Esophagus squamous epithelium (tissue), 5 donors: ENCODE measurements around the gene PPM1N. TPM values are rescaled to one million over a fixed set of nuclear protein-coding genes. Genes with fewer than 3 reads are reported as not detected.

Experiments used
- DNase-seq: peaks from one replicate; lab custom pipeline; 2025; lab: John Stamatoyannopoulos, UW
- H3K27ac ChIP-seq, 4 donors: fragments of 200-600 bp; sonication (generic); one replicate each; pipeline ENCODE4 v1.5.1; 2016 to 2019; ENCODE audit warnings: mild to moderate bottlenecking in 1 of 4
- H3K27me3 ChIP-seq, 4 donors: fragments of 200-600 bp; sonication (generic); 1 replicate in 3 of 4; 2 replicates in 1 of 4; pipeline versions ENCODE4 v1.5.1 to v1.6.0; 2017 to 2021; ENCODE audit warnings: antibody characterized with exemption in 1 of 4
- H3K36me3 ChIP-seq, 3 donors: fragments of 200-600 bp; sonication (generic); one replicate each; pipeline ENCODE4 v1.5.1; 2016 to 2019
- H3K4me1 ChIP-seq, 3 donors: fragments of 200-600 bp; sonication (generic); one replicate each; pipeline ENCODE4 v1.5.1; 2017 to 2019
- H3K4me3 ChIP-seq, 4 donors: fragments of 200-600 bp; sonication (generic); 1 replicate in 3 of 4; 2 replicates in 1 of 4; pipeline ENCODE4 v1.5.1; 2016 to 2019; ENCODE audit warnings: mild to moderate bottlenecking in 2 of 4, moderate library complexity in 1 of 4
- H3K9me3 ChIP-seq, 3 donors: fragments of 200-600 bp; sonication (generic); one replicate each; pipeline ENCODE4 v1.5.1; 2016 to 2019
- CTCF ChIP-seq, 6 experiments: fragments of 450-650 bp in 4 of 6; fragments of 200-600 bp in 2 of 6; sonication (generic) in 2 of 6; IDR thresholded peaks; one replicate each; pipeline ENCODE4 v1.5.1; 2016 to 2019; ENCODE audit warnings: antibody characterized with exemption in 6 of 6, mild to moderate bottlenecking in 4 of 6, moderate library complexity in 4 of 6
- POLR2A ChIP-seq, 4 donors: fragments of 450-650 bp; IDR thresholded peaks; one replicate each; pipeline ENCODE4 v1.6.1; 2017; ENCODE audit warnings: antibody characterized with exemption in 4 of 4, mild to moderate bottlenecking in 4 of 4, moderate library complexity in 3 of 4
- WGBS, 2 donors: methylation state at CpG; one replicate each; pipeline ENCODE4 v1.1.5; 2018; 5-methylcytosine and 5-hydroxymethylcytosine counted together
- intact Hi-C: fragments of 100-400 bp; cut with DNase I; formaldehyde crosslinking; loops from one replicate; pipeline ENCODE4 v1.15.0; 2022
- total RNA-seq, 4 donors: library from RNA; depleted of rRNA; stranded (reverse); fragments of >200 nt; gene quantifications; one replicate each; pipeline ENCODE4 v1.1.0, GENCODE V29; 2016
- donor health status: DM: yes; HTN: yes; CAD: no.

PPM1N gene
- total RNA-seq, 4 donors from 2014 or later: 1.8 to 6.7 (median 4.0) TPM

DNA sequence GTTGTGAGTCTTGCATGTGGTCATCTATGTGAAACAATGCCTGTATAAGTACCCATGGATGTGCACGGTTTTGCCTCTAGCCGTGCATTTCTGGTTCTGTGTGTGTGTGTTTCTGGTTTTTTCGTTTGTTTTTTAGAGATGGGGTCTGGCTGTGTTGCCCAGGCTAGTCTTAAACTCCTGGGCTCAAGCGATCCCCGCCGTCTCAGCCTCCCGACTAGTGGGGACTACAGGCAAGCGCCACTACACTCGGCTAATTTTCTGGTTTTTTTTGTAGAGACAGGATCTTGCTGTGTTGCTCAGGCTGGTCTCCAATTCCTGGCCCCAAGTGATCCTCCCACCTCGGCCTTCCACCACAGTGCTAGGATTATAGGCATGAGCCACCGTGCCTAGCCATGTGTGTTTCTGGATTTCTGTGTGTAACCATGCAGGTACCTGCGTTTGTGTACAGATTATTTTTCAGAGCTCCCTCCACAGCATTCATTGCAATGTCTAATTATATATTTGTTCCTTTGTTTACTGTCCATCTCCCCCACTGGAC lies 46.3 kb upstream of the PPM1N start:
- DNase-seq: no peak
- intact Hi-C loops: no loop called here
- Histone ChIP-seq H3K27ac (peak overlapping the region; percentile 88 to 98 (median 94)), H3K4me3 (no peak overlapping the region), H3K4me1 (peaks cover 34 to 83% (median 56%) of the 10 kb centered on the region in 3 donors), H3K9me3 (no peaks in the 10 kb centered on the region), H3K36me3 (no peaks in the 10 kb centered on the region), H3K27me3 (no peaks in the 10 kb centered on the region)
- TF ChIP-seq CTCF (IDR thresholded peaks at IDR 0.05): no peak
- TF ChIP-seq POLR2A (IDR thresholded peaks at IDR 0.05): no peak
- 68 to 78% methylated on average over 11 to 12 of the region's 12 CpGs for WGBS, 2 donors

GRCh38 chr19:45455707-45456499 lies 42.3 kb upstream of the PPM1N start:
- TF ChIP-seq POLR2A (IDR thresholded peaks at IDR 0.05) (peak in 2 of 4 donors; percentile 6 to 34), CTCF (IDR thresholded peaks at IDR 0.05) (peak in 1 of 6 experiments; percentile 26)
- intact Hi-C loops: no loop called here
- no peak for DNase-seq
- Histone ChIP-seq H3K4me1 (peaks cover 23 to 48% (median 27%) of the 10 kb centered on the region in 3 donors), H3K9me3 (no peaks in the 10 kb centered on the region), H3K27ac (peak overlapping the region; percentile 75 to 87 (median 86)), H3K4me3 (peak overlapping the region in 3 of 4 donors; percentile 19 to 52 (median 21)), H3K27me3 (no peaks in the 10 kb centered on the region), H3K36me3 (no peaks in the 10 kb centered on the region)
- WGBS, 2 donors: 7 to 10% methylated on average over 8 to 21 of the region's 27 CpGs

DNA sequence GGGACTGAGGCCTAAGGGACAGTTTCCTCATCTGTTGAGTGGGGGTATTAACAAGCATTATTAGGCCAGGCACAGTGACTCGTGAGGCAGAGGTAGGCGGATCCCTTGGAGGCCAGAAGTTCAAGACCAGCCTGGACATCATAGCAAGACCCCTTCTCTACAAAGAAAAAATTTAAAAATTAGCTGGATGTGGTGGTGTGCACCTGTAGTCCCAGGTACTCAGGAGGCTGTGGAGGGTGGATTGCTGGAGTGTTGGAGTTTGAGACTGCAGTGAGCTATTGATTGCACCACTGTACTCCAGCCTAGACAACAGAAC lies 41.8 kb upstream of the PPM1N start:
- 40 to 50% methylated on average over 2 of the region's 2 CpGs for WGBS, 2 donors
- no peak for DNase-seq
- Histone ChIP-seq H3K4me3 (no peak overlapping the region), H3K4me1 (peaks cover 18 to 42% (median 22%) of the 10 kb centered on the region in 3 donors), H3K27ac (peak overlapping the region; percentile 75 to 87 (median 86)), H3K27me3 (no peaks in the 10 kb centered on the region), H3K9me3 (no peaks in the 10 kb centered on the region), H3K36me3 (no peaks in the 10 kb centered on the region)
- intact Hi-C loops: no loop called here
- no peak for TF ChIP-seq POLR2A (IDR thresholded peaks at IDR 0.05)
- no peak for TF ChIP-seq CTCF (IDR thresholded peaks at IDR 0.05)

- TF ChIP-seq CTCF (IDR thresholded peaks at IDR 0.05) (no peak), POLR2A (IDR thresholded peaks at IDR 0.05) (no peak)
- DNase-seq: no peak
- Histone ChIP-seq H3K27ac (no peak overlapping the region), H3K4me1 (peaks cover 15 to 34% (median 20%) of the 10 kb centered on the region in 3 donors), H3K4me3 (no peak overlapping the region), H3K27me3 (no peaks in the 10 kb centered on the region), H3K36me3 (no peaks in the 10 kb centered on the region), H3K9me3 (no peaks in the 10 kb centered on the region)
- intact Hi-C loops: no loop called here
These were observed 40.5 kb upstream of the PPM1N start for GRCh38 chr19:45457776-45458175.

- no peak overlapping the region for H3K4me3 ChIP-seq
- intact Hi-C loops: no loop called here
- no peaks in the 10 kb centered on the region for H3K9me3 ChIP-seq
- TF ChIP-seq POLR2A (IDR thresholded peaks at IDR 0.05) (no peak), CTCF (IDR thresholded peaks at IDR 0.05) (no peak)
- WGBS, 2 donors: 50 to 62% methylated on average over 8 of the region's 8 CpGs
- H3K27ac ChIP-seq: no peak overlapping the region
- DNase-seq: no peak
- no peaks in the 10 kb centered on the region for H3K36me3 ChIP-seq
- peaks cover 5 to 7% (median 7%) of the 10 kb centered on the region in 3 donors for H3K4me1 ChIP-seq
- peaks cover 0 to 3% (median 0%) of the 10 kb centered on the region in 4 donors for H3K27me3 ChIP-seq
These were observed 37.4 kb upstream of the PPM1N start for GRCh38 chr19:45460807-45461347.
